Central memory CD8-positive, alpha-beta T cell (primary cell): Measurements from ENCODE around the gene TPGS1.

Source experiments
- ATAC-seq: fragments of 150-1000 bp; cut with Tn5 transposase; replicated peaks from 2 replicates; pipeline ENCODE4 v1.10.0; 2022; ENCODE audit warnings: mild to moderate bottlenecking, moderate FRiP score, moderate number of reproducible peaks; ENCODE audit not compliant: poor library complexity, severe bottlenecking; ENCODE audit errors: extremely low read depth
- DNase-seq, 2 donors: peaks; one replicate each; pipeline ENCODE4 v3.0.0; 2021; ENCODE audit warnings: low spot score in 2 of 2
- H3K27ac Mint-ChIP-seq: one replicate; pipeline ENCODE4 v1.8.0; 2022; ENCODE audit warnings: low read depth, mild to moderate bottlenecking, moderate library complexity, mixed read lengths
- H3K27me3 Mint-ChIP-seq: one replicate; pipeline ENCODE4 v1.8.0; 2022; ENCODE audit warnings: mixed read lengths
- H3K36me3 Mint-ChIP-seq: one replicate; pipeline ENCODE4 v1.8.0; 2022; ENCODE audit warnings: mild to moderate bottlenecking, moderate library complexity, mixed read lengths; ENCODE audit not compliant: insufficient read depth
- H3K4me1 Mint-ChIP-seq: one replicate; pipeline ENCODE4 v1.8.0; 2022; ENCODE audit warnings: mixed read lengths
- H3K4me3 Mint-ChIP-seq: one replicate; pipeline ENCODE4 v1.8.0; 2022; ENCODE audit warnings: mild to moderate bottlenecking, moderate library complexity, mixed read lengths
- H3K9me3 Mint-ChIP-seq: one replicate; pipeline ENCODE4 v1.8.0; 2022; ENCODE audit warnings: mixed read lengths

The TPGS1 gene

GRCh38 chr19:555474-555808 is 48.1 kb downstream of the TPGS1 start:
- Mint-ChIP-seq H3K27ac (no peak overlapping the region), H3K27me3 (no peaks in the 10 kb centered on the region), H3K4me1 (peaks cover 5% of the 10 kb centered on the region), H3K9me3 (no peaks in the 10 kb centered on the region), H3K36me3 (no peaks in the 10 kb centered on the region), H3K4me3 (no peak overlapping the region)
- DNase-seq (no peak), ATAC-seq (no peak)

- H3K9me3 Mint-ChIP-seq = no peaks in the 10 kb centered on the region
- no peak for DNase-seq
- H3K36me3 Mint-ChIP-seq = no peaks in the 10 kb centered on the region
- H3K27ac Mint-ChIP-seq = no peak overlapping the region
- H3K4me3 Mint-ChIP-seq = no peak overlapping the region
- H3K27me3 Mint-ChIP-seq = no peaks in the 10 kb centered on the region
- no peak for ATAC-seq
- H3K4me1 Mint-ChIP-seq = peaks cover 1% of the 10 kb centered on the region
Observed at GRCh38 chr19:556611-557382, 49.5 kb downstream of the TPGS1 start.

DNA sequence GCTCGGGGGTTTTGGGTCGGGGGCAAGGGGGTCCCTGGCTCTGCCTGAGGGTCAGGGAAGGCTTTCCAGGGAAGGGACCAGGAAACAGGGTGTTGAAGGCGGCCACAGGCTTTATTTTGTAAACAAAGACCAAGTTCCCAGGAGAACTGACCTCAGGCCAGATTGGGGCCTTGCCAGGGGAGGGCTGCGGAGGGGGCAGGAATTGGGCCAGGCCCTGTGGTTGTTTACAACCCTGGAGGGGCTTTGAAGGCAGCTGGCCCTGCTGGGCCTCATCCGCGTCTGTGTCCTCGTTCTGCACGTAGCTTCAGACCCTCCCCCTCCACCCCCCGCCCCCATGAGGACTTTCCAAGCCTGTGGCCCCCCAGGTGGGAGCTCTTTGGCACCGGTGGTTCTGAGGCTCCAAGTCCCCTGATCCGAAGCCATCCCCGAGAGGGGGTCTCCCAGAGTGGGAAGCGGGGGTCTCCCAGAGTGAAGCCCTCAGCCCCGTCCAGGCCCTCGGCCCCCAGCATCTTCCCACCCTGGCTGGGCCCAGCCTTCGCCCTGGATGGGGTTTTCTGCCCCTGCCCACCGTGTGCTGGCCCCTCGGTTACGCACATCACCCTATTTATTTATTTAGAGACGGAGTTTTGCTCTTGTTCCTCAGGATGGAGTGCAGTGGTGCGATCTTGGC is 51.6 kb downstream of the TPGS1 start:
- ATAC-seq (no peak), DNase-seq (no peak)
- Mint-ChIP-seq H3K27ac (no peak overlapping the region), H3K9me3 (no peaks in the 10 kb centered on the region), H3K36me3 (no peaks in the 10 kb centered on the region), H3K4me1 (no peaks in the 10 kb centered on the region), H3K27me3 (no peaks in the 10 kb centered on the region), H3K4me3 (no peak overlapping the region)

DNA sequence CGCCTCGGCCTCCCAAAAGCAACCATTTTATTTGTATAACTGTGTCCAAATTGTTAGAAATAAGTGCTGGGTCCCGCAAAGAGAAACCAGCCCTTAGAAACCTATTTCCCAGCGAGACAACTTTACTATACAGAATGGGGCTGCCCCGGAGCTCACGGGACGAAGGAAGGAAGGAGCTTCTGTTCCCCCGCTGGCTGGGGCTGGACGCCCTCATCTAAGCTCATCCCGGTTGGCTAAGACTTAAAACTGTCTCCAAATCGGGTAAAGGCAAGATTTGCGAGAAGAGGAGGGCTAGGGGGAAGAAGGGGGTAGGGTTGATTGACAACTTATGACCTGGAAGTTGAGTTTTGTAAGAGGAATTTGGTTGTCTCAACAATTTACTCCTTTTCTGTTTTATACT is 52.8 kb downstream of the TPGS1 start:
- no peak for DNase-seq
- no peak overlapping the region for H3K27ac Mint-ChIP-seq
- ATAC-seq = no peak
- no peaks in the 10 kb centered on the region for H3K9me3 Mint-ChIP-seq
- no peak overlapping the region for H3K4me3 Mint-ChIP-seq
- no peaks in the 10 kb centered on the region for H3K27me3 Mint-ChIP-seq
- no peaks in the 10 kb centered on the region for H3K4me1 Mint-ChIP-seq
- no peaks in the 10 kb centered on the region for H3K36me3 Mint-ChIP-seq

DNA sequence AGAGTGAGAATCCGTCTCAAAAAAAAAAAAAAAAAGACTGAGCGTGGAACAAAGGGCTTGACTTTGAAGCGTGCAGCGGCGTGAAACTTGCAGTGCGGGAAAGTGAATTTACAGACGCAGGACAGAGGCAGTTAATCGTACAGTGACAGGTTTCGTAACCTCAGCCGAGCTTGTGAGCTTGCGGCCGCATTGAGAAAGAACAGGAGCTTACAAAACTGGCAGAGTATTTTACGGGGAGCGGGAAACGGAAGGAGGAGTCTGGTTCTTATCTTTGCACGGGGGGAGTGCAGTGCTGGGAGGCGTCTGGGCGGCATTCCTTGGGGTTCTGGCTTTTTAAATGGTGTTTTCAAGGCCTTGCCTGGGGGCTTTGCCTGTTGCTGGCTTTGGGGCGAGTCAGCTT is 59.1 kb downstream of the TPGS1 start:
- no peak overlapping the region for H3K27ac Mint-ChIP-seq
- peaks cover 7% of the 10 kb centered on the region for H3K4me1 Mint-ChIP-seq
- H3K9me3 Mint-ChIP-seq = no peaks in the 10 kb centered on the region
- H3K27me3 Mint-ChIP-seq = no peaks in the 10 kb centered on the region
- H3K36me3 Mint-ChIP-seq = peaks cover 24% of the 10 kb centered on the region
- DNase-seq (no peak), ATAC-seq (no peak)
- H3K4me3 Mint-ChIP-seq = no peak overlapping the region

GRCh38 chr19:566844-567243 is 59.5 kb downstream of the TPGS1 start:
- Mint-ChIP-seq H3K27ac (no peak overlapping the region), H3K4me3 (no peak overlapping the region), H3K9me3 (no peaks in the 10 kb centered on the region), H3K36me3 (peaks cover 24% of the 10 kb centered on the region), H3K27me3 (no peaks in the 10 kb centered on the region), H3K4me1 (peaks cover 9% of the 10 kb centered on the region)
- ATAC-seq (no peak), DNase-seq (no peak)

DNA sequence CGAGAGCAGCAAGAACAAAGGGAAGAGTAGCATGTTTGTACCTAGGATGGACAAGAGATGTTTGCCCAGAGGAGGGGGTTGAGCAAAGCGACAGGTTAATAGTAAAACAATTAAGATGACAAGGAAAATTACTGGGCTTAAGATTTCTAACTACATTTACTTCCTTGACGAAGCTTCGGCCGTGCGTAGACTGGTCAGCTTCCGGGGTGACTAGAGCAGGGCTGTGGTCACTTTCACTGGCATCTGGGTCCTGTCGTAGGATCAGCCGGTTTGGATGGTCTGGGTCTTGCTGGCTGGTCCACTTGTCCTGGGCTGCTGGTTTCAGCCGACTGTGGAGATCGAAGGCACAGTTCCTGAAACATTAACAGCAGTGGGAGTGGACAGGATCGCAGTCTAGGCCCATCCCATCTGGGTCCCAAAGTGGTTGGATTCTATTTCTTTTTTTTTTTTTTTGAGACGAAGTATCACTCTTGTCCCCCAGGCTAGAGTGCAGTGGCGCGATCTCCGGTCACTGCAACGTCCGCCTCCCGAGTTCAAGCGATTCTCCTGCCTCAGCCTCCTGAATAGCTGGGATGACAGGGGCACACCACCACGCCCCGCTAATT is 60.1 kb downstream of the TPGS1 start:
- H3K4me3 Mint-ChIP-seq = no peak overlapping the region
- no peak for ATAC-seq
- H3K4me1 Mint-ChIP-seq = peaks cover 15% of the 10 kb centered on the region
- no peaks in the 10 kb centered on the region for H3K27me3 Mint-ChIP-seq
- peaks cover 27% of the 10 kb centered on the region for H3K36me3 Mint-ChIP-seq
- DNase-seq = no peak
- no peaks in the 10 kb centered on the region for H3K9me3 Mint-ChIP-seq
- H3K27ac Mint-ChIP-seq = peak overlapping the region; percentile 67
